ENCODE data around the gene ZNF469.

The ZNF469 gene

DNA sequence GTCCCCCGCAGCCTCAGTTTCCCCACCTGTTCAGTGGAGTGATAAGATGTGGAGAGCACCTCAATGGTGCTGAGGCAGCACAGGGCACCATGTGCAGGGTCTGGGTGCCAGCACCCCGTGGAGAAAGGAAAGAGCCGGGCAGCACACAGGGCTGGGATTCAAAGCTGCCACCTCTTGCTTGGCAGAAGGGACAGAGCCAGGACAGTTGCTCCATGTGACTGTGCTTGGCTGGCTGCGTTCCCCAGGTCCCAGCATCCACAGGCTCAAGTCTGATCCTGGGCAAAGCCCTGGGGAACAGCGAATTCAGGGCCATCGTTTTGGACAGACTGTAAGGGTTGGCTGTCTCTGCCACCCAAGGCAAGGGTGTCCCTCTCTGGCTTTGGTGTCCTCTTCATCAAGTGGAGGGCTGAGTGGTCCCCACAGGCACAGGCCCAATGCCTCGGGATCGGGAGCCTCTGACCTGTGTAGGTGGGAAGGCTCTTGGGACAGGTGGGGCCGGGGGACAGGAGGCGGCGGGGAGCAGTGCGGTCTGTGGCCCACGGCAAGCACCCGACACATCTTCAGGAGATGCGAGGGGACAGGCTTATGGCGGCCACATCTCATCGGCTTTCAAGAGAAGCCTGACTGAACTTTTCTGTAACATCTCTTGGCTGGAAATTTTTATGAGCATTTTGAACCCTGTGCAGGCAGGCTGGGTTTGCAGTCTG lies 8.5 kb downstream of the ZNF469 start:
- DNase-seq (ENCODE audit: low read depth): no peak

- DNase-seq (ENCODE audit: low read depth): no peak
Measured at GRCh38 chr16:88392111-88392510, 9.4 kb downstream of the ZNF469 start.

DNA sequence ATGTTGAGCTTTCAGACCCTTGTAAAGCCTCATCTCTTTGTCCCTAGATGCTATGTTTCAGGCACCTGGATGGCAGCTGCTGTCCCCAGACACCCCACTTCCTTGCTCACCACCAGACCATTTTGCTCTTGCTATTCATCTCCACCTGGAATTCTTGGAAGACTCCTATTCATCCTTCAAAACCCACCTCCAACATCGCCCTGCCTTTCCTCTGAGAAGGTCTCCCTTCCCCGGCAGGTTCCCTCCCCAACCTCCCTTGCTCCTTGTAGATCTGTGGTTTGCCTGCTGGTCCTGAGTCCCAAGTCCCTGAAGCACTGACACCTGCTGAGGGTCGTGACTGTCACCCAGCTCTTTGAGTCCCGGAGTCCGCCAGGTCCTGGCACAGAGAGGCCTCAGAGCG lies 9.9 kb downstream of the ZNF469 start:
- no peak for DNase-seq (ENCODE audit: low read depth)

GRCh38 chr16:88393034-88393433 lies 10.3 kb downstream of the ZNF469 start:
- DNase-seq (ENCODE audit: low read depth): no peak

DNA sequence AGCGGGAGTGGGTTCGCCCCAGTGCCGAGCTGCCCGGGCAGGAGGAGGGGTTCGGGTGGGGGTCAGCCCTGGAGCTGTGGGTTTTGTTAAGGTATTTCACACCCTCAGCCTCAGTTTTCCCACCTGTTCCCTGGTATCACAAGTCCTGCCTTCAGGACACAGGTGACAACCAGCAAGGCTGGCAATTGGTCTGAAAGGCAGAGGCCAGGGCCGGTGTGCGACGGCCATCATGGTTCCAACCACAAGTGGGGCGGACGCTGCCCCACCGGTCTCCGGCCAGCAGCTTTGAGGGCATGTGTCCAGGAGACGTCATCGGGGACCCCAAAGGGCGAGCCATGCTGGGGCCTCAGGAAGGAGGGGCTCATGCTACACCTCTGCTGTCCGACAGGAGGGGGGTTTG lies 10.8 kb downstream of the ZNF469 start:
- DNase-seq (ENCODE audit: low read depth): no peak

GRCh38 chr16:88394426-88394825 lies 11.7 kb downstream of the ZNF469 start:
- no peak for DNase-seq (ENCODE audit: low read depth)

DNA sequence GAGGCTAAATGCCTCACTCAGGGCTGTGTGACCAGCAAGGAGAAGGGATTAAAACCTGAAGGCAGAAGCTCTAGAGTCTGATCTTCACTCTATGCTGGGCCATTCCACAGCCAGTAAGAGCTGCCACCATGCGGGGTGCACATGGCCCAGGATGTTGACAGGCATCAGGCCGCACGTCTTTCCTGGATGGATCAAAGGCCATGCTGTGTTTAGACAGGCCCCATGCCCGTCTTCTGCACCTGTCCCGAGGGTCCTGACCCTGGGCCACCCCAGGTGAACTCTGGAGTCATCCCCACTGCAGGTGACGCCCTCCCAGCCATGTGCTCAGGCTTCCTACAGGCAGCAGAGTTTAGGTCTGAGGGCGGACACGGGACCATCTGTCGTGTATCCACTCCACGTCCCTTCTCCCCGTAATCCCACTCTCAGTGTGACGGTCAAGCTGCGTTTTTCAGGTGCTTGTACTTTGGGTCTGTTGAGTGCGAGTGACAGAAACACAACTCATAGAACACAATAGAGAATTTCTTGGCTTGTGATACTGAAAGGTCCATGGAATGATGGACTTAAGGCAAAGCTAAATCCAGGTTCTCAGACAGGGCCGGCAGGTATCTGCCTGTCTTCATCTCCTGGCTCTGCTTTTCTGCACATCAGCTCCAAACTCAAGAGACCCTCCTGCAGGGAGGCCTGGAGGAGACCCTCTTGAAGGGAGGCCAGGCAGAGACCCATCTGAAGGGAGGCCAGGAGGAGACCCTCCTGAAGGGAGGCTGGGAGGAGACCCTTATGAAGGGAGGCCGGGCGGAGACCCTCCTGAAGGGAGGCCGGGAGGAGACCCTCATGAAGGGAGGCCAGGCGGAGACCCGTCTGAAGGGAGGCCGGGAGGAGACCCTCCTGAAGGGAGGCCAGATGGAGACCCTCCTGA lies 13.2 kb downstream of the ZNF469 start:
- DNase-seq (ENCODE audit: low read depth): no peak

DNA sequence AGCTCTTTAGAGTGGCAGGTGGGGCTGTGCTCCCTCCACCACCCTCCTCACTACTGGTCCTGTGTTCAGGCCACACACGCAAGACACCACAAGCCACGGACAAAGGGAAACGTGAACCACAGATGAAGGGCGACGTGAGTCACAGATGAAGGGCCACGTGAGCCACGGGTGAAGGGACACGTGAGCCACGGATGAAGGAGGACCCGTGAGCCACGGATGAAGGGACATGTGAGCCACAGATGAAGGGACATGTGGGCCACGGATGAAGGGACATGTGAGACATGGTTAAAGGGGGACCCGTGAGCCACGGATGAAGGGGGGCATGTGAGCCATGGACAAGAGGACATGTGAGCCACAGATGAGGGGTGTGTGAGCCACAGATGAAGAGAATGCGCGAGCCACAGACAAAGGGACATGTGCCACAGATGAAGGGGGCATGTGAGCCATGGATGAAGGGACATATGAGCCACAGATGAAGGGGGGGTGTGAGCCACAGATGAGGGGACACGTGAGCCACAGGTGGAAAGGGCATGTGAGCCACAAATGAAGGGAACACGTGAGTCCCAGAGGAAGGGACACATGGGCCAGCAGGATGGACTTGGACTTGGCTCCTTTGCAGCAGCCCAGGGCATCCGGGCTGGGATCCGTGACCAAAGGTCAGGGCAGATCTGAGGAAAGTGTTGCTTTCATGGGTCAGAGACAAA lies 15.6 kb downstream of the ZNF469 start:
- DNase-seq (ENCODE audit: low read depth): no peak

- no peak for DNase-seq (ENCODE audit: low read depth)
Measured at GRCh38 chr16:88398874-88399178, 16.1 kb downstream of the ZNF469 start.

DNA sequence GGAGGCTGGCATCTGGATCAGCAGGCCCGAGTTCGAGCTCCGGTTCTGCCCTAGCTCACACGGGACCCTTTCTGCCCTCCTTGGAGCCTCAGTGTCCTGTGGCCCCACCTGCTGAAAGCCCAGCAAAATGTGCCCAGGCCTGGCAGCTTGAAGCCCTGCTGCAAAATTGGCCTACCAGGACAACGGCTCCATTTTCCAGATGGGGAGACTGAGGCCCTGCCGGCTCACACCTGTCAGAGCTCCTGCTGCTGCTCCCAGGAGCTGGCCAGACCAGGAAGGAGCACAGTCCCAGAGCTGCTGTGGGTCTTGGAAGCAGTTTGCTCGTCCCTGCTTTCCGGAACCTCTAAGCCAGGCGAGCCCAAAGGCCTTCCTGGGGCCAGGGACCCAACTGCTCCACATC lies 17.4 kb downstream of the ZNF469 start:
- DNase-seq (ENCODE audit: low read depth): no peak

GRCh38 chr16:88401604-88402246 lies 19.0 kb downstream of the ZNF469 start:
- DNase-seq (ENCODE audit: low read depth): no peak

GRCh38 chr16:88402551-88403240 lies 19.9 kb downstream of the ZNF469 start:
- no peak for DNase-seq (ENCODE audit: low read depth)

DNA sequence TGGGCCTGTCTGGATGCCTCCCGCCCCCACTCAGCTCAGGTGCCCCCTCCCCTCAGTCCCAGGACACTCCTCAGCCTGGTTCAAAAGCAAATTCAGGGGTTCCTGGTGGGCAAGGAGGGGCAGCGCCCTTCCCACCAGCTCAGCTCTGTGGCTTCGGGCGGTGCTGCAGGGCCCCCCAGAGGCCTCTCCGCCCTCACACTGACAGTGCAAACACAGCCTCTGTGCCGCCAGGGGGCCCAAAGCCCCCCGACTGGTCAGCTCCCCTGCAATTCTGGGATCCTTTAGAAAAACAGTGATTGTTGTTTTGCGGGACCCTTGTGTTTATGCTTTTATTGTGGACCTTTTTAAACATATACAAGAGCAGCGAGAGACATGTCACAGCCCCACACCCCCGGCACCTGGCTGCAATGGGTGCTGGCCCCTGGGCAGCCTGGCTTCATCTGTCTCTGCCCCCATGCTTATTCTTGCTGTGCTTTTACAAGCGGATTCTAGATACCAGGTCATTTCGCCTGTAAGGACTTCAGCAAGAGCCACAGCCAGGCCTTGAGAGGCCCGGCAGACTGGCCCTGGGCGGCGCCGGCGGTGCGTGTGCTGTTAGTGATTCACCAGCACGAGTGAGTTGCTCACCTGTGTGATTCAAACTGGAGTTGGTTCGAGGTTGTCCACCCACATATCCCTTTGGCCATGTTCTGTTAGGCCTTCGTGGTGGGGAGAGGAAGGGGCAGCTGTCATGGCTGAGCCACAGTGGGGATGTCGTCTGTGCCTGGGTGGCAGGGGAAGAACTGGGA lies 21.2 kb downstream of the ZNF469 start:
- no peak for DNase-seq (ENCODE audit: low read depth)

DNA sequence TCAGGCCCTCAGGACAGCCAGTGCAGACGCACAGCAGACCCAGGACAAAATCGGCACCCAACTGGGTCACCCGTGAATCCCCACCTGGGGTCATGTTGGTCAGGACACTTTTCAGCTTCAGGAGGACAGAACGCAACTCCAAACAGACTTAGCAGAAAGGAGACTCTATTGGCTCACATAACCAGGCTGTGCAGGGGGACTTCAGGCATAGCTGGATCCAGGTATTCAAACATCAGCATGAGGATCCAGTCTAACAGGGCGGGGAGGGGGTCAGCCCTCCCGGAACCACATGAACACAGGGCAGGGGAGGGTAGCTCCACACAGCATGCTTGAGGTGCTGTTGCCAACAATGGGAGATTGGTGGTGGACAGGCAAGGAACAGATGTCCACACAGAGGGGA lies 22.0 kb downstream of the ZNF469 start:
- DNase-seq (ENCODE audit: low read depth): no peak

- no peak for DNase-seq (ENCODE audit: low read depth)
Measured at GRCh38 chr16:88405216-88406060, 22.7 kb downstream of the ZNF469 start.

- no peak for DNase-seq (ENCODE audit: low read depth)
Measured at GRCh38 chr16:88406096-88407041, 23.6 kb downstream of the ZNF469 start.

DNA sequence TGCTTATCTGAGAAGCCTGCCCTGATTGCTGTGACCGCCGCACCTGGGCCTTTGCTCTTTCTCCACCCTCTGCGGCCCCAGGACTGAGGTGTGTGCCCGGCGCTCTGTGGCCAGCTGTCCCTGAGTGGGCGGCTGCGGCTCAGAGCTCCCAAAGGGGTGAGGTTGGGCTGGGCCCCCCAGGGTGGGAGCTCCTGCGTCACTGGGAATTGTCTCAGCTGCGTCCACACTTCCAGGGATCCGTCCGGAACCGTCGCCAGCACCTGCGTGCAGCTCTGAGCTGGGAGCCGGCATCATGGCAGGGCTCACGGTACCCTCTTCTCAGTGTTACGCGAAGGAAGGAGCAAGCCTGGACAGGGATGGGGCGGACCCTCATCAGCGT lies 24.3 kb downstream of the ZNF469 start:
- no peak for DNase-seq (ENCODE audit: low read depth)

GRCh38 chr16:88407807-88408206 lies 25.0 kb downstream of the ZNF469 start:
- DNase-seq (ENCODE audit: low read depth): no peak

DNA sequence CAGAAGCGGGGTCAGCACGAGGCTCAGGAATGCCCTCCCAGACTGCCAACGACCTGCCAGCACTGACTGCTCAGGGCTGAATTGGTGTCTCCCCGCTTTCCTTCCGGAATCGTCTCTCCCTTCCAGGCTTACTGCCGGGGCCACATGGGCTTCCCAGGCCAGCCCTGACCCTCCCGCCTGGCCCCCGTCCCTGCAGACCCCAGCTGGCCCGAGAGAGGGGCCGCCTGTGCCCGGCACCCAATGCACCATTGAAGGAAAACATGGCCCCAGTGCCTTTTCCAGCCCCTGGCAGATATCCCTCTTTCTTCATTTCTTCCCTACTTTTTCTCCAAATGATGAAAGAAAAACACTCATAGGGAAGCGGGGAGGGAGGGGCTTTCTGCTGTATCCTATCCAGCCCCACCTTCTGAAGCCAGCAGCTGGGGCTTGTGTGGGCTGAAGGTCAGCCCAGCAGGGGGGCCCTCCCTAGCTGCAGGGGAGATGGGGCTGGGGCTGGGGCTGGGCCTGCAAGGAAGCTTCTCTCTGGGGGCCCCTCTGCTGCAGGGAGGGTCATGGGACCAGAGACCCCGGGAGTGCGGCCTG lies 25.9 kb downstream of the ZNF469 start:
- DNase-seq (ENCODE audit: low read depth): no peak
